ENCODE data around the gene YY1.

YY1 gene

GRCh38 chr14:100317912-100318808 is 79.2 kb downstream of the YY1 start:
- DNase-seq: peak; percentile 40

- DNase-seq: no peak
Observed at GRCh38 chr14:100320157-100320856, 81.4 kb downstream of the YY1 start.

GRCh38 chr14:100321473-100322137 is 82.7 kb downstream of the YY1 start:
- no peak for DNase-seq

GRCh38 chr14:100322138-100322957 is 83.4 kb downstream of the YY1 start:
- DNase-seq: no peak

GRCh38 chr14:100323121-100323941 is 84.4 kb downstream of the YY1 start, which contains the start of gene SLC25A47:
SLC25A47 (plus strand) TSS chr14:100323339; CDS start chr14:100323415, 76 bp downstream.
- no peak for DNase-seq

- no peak for DNase-seq
Observed at GRCh38 chr14:100323942-100324307, 85.0 kb downstream of the YY1 start.

GRCh38 chr14:100325231-100325632 is 86.3 kb downstream of the YY1 start:
- DNase-seq: no peak

GRCh38 chr14:100325958-100326357 is 87.0 kb downstream of the YY1 start:
- no peak for DNase-seq

- DNase-seq: no peak
Observed at GRCh38 chr14:100327128-100327527, 88.2 kb downstream of the YY1 start.

- DNase-seq: no peak
Observed at GRCh38 chr14:100328495-100329163, 89.7 kb downstream of the YY1 start.

GRCh38 chr14:100329233-100330006 is 90.5 kb downstream of the YY1 start:
- no peak for DNase-seq

GRCh38 chr14:100330007-100330344 is 91.0 kb downstream of the YY1 start:
- DNase-seq: no peak

GRCh38 chr14:100330388-100330931 is 91.5 kb downstream of the YY1 start:
- no peak for DNase-seq

- DNase-seq: no peak
Observed at GRCh38 chr14:100332071-100332639, 93.2 kb downstream of the YY1 start.

Measured in central memory CD4-positive, alpha-beta T cell (primary cell).